Measurements from ENCODE around the gene NDUFAF3.

Gene NDUFAF3

GRCh38 chr3:49019941-49020329 is 2.0 kb upstream of the NDUFAF3 start:
- no peak for DNase-seq

DNA sequence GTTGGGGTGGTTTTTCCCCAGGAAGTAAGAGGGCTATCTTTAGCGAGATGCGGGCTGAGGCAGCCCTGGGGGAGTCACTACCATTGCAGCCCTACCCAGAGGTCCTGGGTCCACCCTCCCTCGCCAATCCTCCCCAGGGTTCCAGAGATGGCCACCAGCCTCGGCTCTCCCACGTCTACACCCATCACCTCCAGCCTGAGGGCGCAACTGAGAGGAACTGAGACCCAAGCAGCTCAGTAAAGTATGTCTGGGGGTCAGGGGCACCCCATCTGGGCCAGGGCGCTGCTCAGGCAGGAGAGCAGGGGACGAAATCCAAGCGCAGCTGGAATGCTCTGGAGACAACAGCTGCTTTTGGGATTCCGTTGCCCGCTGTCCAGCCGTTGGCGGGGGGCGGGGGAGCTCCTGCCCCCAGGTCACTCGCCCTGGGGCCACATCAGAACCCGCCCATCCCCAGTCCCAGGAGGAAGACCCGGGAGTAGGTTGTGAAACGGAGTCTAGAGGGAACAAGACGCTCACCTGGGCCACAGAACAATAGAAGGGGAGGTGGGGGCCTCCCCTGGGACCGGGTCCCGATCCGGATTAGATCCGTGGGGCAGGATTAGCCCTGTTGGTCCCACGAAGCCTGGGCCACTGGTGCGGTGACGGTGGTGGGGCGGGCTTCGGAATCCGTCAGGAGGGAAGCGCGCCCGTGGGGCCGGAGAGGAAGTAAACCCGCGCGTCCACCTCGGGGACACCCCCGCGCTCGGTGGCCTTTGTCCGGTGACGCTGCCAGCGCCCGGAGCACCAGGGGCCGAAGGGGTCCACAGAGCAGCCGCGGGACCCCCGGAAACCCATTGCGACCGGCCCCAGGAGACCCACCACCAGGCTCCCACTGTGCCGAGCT is 1.4 kb upstream of the NDUFAF3 start:
- DNase-seq: peak; percentile 43

DNA sequence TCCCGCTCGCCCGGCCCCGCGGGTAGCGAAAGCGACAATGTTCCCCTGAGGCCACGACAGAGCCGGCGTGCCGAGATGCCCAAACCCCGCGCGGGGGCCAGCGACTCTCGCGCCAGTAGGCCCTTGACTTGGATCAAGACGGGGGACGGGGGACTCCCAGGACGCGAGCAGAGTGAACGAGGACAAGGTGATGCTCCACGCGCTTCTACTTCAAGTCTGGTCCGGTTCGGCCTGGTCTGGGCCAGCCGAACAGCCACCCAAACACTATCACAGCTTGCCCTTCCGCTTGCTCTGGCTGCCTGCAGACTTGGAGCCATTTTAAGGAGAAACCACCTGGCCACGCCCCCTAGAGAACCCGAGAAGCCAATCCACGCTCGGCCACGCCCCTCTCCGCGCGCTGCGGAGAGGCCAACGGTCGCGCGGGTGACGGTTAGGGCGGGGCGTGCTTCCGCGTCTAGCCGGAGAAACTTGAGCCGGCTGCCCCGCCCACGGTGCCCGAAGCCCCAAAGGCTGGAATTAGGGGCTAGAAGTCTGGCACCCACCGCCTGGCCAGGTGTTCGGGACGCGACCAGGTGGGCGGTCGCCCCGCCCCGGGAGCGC is 608 bp upstream of the NDUFAF3 start:
- peak; percentile 98 for DNase-seq

- DNase-seq: no peak
These were observed 809 bp downstream of the NDUFAF3 start for GRCh38 chr3:49022688-49023171.

GRCh38 chr3:49023775-49024174 is 1.9 kb downstream of the NDUFAF3 start:
- no peak for DNase-seq

DNA sequence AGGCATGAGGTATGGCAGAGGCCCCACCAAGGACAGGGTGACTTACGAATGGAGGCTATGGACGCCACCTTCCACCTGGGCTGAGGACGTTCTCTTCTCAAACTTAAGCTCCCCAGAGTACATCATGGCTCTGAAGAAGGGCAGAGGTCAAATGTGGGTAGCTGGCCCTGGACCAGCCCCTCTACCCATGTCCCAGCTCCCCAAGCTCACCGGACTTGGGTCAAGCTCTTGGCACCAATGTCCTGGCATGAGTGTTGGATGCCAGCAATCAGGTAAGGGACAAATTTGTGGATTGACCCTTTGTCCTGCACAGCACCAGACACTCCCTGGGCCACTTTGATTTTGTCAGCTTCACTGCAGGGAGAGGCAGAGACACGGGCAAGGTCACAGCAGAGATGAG is 2.5 kb downstream of the NDUFAF3 start:
- DNase-seq: no peak

DNA sequence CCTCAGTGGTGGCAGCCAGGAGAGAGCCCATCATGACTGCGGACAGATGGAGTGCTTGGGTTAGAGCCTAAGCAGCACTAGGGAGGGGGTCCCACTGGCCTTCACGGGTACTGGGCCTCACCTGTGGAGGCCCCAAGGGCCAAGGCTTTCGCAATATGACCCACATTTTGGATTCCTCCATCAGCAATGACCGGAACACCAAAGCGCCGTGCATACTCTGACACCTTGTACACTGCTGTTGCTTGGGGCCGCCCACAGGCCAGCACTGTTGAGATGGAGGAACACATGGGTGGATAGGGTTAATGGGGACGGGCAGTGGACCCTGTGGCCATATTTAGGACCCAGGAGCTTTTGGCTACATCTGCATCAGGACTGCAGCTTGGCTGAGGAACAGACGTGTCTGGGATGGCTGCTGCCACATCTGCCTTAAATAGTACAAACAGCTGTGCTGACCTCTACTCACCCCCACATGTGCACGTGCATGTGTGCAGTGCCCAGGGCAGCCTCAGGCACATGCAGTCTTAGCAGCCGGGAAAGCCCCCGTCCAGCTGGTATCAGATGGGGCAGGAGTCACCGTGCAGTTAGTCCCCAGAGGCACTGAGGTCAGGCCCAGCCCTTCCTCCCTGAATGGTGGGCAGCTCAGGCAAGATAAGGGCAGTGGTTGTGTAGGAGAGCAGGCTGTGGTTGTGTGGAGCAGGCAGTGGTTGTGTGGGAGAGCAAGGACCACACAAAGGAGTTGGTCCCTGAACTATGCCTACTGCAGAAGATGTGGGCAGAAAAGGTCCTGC is 3.3 kb downstream of the NDUFAF3 start:
- DNase-seq: no peak

- no peak for DNase-seq
These were observed 4.0 kb downstream of the NDUFAF3 start for GRCh38 chr3:49025793-49026520.

- DNase-seq: no peak
These were observed 4.6 kb downstream of the NDUFAF3 start for GRCh38 chr3:49026536-49026935.

- no peak for DNase-seq
These were observed 5.7 kb downstream of the NDUFAF3 start for GRCh38 chr3:49027634-49028033.

DNA sequence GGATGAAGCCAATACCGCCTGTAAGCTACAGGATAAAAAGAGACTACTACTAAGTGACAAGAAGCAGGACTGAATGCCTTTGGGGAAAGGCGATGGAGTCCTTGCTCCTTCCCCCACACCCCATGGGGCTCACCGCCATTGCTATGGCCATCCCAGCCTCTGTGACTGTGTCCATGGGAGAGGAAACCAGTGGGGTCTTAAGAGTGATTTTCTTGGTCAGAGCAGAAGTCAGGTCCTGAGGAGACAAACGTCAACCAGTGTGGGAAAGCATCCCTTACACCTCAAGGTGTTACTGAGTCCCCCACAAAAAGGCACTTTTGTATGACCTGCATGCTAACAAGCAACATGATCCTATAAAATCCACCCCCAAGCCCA is 6.4 kb downstream of the NDUFAF3 start:
- DNase-seq: no peak

DNA sequence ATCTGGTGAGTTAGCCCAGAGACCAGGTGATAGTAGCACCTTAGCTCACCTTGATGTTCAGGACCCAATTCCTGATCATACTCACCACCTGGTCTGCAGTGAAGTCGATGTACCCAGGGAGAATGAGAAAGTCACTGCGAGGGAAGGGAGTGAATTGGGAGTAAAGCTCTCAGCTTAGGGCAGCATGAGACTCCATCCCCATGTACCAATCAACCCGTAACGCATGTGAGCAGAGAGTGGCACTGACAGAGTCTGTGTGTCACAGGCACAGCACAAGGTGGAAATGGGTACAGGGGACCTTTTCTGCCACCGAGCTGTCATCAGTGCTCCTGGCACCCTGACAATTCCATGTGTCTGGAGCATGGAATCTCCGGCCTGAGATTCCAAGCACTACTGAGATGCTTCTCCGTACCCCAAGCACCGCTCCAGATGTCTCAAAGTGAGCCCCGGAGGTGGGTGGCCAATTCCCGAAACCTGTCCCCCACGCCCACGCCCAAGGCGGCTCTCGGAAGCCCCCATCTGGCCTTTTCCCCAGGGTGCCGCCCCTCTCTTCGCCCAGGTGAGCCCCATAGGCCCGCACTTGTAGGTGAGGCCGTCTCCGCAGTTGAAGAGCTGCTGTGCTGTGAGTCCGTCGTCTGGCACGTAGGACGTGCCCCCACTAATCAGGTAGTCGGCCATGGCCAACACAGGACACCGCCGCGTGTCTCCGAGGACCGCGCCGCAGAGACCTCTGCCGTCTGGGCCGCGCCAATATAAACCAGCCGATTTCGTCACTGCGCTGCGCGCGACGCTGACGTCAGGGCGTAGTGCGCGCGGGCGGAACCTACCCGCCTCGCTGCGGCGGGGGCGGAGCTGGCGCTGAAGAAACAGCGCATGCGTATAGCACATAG is 7.0 kb downstream of the NDUFAF3 start, which contains the start of gene IMPDH2:
Gene IMPDH2, minus strand, starts transcription at position 726 of the 890 bp plus-strand sequence. Its CDS starts 48 bp downstream, at position 678.
- DNase-seq: peak; percentile 95

- no peak for DNase-seq
These were observed 7.6 kb downstream of the NDUFAF3 start for GRCh38 chr3:49029563-49029884.

DNA sequence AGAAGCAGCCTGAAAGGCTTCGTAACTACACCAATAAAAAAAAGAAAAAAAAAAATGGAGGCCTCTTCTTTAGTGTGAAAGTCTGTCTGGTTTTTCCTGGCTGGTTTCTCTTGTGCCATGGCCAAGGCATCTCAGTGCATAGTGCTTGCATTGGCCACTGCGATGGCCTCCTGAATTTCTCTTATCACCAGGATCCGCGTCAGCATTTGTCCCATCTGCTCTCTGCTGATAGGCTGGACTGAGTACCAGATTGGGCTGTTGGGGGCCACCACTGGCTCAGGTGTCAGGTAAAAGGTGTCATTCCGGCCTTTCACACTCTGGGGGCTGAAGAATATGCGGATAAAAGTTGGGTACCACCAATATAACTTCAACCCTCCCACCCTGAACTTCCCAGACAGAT is 8.4 kb downstream of the NDUFAF3 start:
- no peak for DNase-seq

DNA sequence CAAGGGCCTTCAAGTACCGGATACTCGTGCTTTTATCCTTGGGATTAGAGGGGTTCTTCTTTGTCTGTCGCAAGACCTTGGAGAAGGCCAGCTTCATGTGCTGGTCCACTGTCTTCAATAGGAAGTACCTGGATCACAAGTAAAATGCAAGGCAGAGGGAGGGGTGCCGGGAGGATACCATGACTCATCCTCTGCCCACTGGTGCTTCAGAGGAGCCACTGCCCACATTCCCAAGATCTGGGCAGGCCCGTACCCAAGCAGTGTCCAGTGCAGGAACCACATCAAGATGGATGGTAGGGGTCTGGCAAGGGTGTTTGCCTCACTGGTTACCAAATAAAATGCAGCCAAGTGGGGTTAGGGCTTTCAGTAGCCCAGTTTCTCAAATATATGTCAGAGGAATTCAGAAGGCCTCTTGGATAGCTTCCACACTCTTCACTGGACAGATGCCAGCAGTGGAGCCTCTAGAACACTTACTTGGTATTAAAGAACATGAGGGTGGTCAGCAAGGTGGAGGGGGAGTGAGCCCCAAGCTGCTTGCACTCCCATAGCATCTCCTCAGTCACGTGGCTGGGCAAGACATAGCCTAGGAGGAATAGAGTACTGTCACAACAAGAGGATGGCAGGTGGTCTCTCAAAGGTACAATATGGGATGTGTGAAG is 10.9 kb downstream of the NDUFAF3 start:
- DNase-seq: no peak

DNA sequence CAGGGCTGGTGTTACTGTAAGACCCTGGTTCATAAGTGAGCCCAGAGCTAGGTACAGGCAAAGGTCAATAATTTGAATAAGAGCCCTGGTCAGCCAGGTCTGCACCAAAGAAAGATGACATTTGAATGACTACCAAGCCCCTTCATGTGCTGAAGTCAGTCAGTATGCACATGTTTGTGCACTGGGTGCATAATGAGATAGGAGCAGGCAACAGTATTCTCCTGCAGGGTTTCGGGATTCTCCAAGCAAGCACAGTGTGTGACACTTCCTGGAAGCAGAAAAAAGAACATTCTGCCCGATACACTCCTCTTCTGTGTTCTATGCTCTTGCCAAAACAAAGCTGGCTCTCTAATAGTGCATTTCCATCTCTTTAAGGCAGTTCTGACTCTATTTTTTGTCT is 12.7 kb downstream of the NDUFAF3 start:
- no peak for DNase-seq

DNA sequence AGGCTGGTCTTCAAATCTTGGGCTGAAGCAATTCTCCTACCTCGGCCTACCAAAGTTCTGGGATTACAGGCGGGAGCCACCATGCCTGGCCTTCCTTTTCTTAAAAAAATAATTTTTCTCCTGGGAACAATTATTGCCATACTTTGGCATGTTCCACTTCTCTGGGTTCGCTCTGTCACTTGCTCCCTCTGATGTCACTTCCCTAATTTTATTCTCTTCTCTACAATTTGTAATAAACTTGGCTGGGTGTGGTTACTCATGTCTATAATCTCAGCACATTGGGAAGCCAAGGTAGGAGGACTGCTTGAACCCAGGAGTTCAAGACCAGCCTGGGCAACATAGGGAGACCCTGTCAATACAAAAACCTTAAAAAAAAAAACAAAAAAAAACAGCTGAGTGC is 13.4 kb downstream of the NDUFAF3 start:
- DNase-seq: no peak

- no peak for DNase-seq
These were observed 31.6 kb downstream of the NDUFAF3 start for GRCh38 chr3:49053543-49053942.

DNA sequence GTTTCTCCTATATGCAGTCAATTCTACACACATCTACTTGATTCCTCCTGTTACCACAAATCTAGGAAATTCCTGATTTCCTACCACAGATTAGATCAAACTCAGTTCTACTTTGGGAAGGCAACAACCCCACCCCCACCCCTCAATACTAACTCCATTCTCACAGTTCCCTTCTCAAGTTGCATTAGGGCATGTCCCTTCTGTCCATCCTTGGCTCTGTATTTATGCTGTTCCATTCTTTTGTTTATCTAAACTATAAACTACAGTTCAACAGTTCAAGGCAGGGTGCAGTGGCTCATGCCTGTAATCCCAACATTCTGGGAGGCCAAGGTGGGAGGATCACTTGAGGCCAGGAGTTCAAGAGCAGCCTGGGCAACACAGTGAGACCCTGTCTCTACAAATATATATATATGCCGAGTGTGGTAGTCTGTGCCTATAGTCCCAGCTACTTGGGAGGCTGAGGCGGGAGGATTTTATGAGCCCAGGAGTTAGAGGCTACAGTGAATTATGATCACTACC is 32.5 kb downstream of the NDUFAF3 start:
- DNase-seq: no peak

- no peak for DNase-seq
These were observed 35.3 kb downstream of the NDUFAF3 start for GRCh38 chr3:49057268-49057667.

DNA sequence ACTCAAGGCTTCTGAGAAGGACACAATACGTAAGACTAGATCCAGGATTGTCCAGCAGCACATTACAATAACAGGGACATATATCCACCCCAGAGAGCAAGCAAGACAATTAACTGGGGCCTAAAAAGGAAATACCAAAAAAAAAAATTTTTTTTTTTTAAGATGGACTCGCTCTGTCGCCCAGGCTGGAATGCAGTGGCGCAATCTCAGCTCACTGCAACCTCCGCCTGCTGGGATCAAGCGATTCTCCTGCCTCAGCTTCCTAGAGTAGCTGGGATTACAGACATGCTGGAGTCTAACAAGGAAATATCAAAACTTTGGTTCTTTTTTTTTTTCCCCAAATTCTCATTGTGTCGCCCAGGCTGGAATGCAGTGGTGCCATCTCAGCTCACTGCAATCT is 36.1 kb downstream of the NDUFAF3 start:
- DNase-seq: no peak
